ENCODE measurements around the gene SKIC2. TPM values are rescaled to one million over a fixed set of nuclear protein-coding genes. Genes with fewer than 3 reads are reported as not detected.

SKIC2 gene
- total and polyA plus RNA-seq, 2 of the 8 experiments (the other 6 are each of a cell fraction or from before 2014, with no cell fraction given) = 42.1 to 59.7 TPM

DNA sequence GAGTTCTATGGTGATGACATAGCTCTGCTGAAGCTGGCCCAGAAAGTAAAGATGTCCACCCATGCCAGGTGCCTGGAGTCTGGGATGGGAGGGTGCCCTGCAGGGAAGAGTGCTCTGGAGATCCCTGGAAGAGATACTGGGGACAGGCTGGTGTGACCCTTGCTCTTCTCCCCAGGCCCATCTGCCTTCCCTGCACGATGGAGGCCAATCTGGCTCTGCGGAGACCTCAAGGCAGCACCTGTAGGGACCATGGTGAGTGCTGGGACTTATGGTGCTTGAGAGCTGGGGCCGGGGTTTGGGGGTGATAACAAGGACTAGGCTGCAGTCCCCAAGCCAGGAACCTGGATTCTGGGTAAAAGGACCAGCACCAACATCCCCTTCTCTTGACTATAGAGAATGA, 15.2 kb upstream of the SKIC2 start:
- Histone ChIP-seq H3K27ac (ENCODE audit: low read depth, low read length) (no peak overlapping the region), H3K36me3 (ENCODE audit: control insufficient read depth in 2 of 4, insufficient read depth in 4 of 4, low read length in 3 of 4) (no peaks in the 10 kb centered on the region), H3K79me1 (ENCODE audit: low read depth, low read length) (no peaks in the 10 kb centered on the region), H3K14ac (ENCODE audit: insufficient read length) (no peak overlapping the region), H3K27me3 (replicated peaks in 1 of 4; ENCODE audit: control insufficient read depth in 3 of 4, extremely low read depth in 1 of 4, insufficient read depth in 3 of 4, low read length in 3 of 4) (peaks cover 0 to 11% (median 2%) of the 10 kb centered on the region in 4 experiments; a peak in 3 of 7 replicates), H4K8ac (ENCODE audit: extremely low read depth, insufficient read depth, low read length) (no peak overlapping the region), H3K4ac (replicated peaks; ENCODE audit: insufficient read length, low read depth, low read length) (no peak overlapping the region), H2AFZ (ENCODE audit: low read length) (no peak overlapping the region), H3K18ac (ENCODE audit: extremely low read depth, low read length) (no peak overlapping the region), H4K20me1 (replicated peaks in 1 of 2; ENCODE audit: control insufficient read depth in 1 of 2, insufficient read depth in 2 of 2, low read length in 2 of 2) (no peaks in the 10 kb centered on the region), H3K9ac (replicated peaks in 1 of 4; ENCODE audit: extremely low read depth in 1 of 4, low read depth in 3 of 4, low read length in 3 of 4) (no peak overlapping the region), H3K4me2 (ENCODE audit: insufficient read depth in 1 of 2, low read depth in 2 of 2, low read length in 2 of 2) (no peak overlapping the region), H3K56ac (replicated peaks; ENCODE audit: insufficient read length, low read depth, low read length) (no peak overlapping the region), H2BK120ac (replicated peaks; ENCODE audit: low read depth, low read length) (no peak overlapping the region), H2BK20ac (ENCODE audit: low read length) (no peak overlapping the region), H3K23ac (ENCODE audit: insufficient read length) (no peak overlapping the region), H3K23me2 (ENCODE audit: low read depth, low read length) (no peaks in the 10 kb centered on the region), H4K5ac (ENCODE audit: insufficient read length, low read depth, low read length) (no peak overlapping the region), H4K91ac (replicated peaks; ENCODE audit: insufficient read length, low read length) (no peak overlapping the region), H3K79me2 (ENCODE audit: control insufficient read depth in 1 of 2, insufficient read depth in 2 of 2, low read length in 2 of 2) (no peaks in the 10 kb centered on the region), H2BK5ac (ENCODE audit: low read depth, low read length) (no peak overlapping the region), H3K4me1 (replicated peaks in 1 of 4; ENCODE audit: control insufficient read depth in 3 of 4, insufficient read depth in 4 of 4, low read length in 3 of 4) (peaks cover 0 to 2% (median 0%) of the 10 kb centered on the region in 4 experiments; a peak in 1 of 7 replicates), H2BK12ac (ENCODE audit: low read depth, low read length) (no peak overlapping the region), H2AK5ac (ENCODE audit: low read depth, low read length) (no peak overlapping the region), H3K4me3 (ENCODE audit: extremely low read depth in 1 of 4, insufficient read depth in 2 of 4, low read depth in 3 of 4, low read length in 4 of 4) (no peak overlapping the region), H2BK15ac (ENCODE audit: low read length) (no peak overlapping the region), H3K9me3 (ENCODE audit: insufficient read depth in 2 of 2, low read depth in 1 of 2, low read length in 1 of 2) (no peaks in the 10 kb centered on the region)
- WGBS, 2 experiments (ENCODE audit: extremely low coverage in 1 of 2, insufficient coverage in 1 of 2, insufficient read length in 1 of 2, insufficient replicate concordance in 2 of 2, low coverage in 1 of 2, low lambda C conversion rate in 2 of 2, missing lambda C conversion rate in 1 of 2) = 85% methylated on average over 3 of the region's 3 CpGs; no CpG with 5 or more reads in 1 of the 2 experiments
- DNase-seq (ENCODE audit: low read depth in 1 of 2, low spot score in 2 of 2) = no peak
- ChIA-PET POLR2A (ENCODE audit: partially characterized antibody) (interaction anchor here (3.4 to 6.9 kb wide), 2 partner anchors 7 to 28 kb away, joined by 16 to 47 read pairs; partner anchors contain the start of gene DXO), CTCF (ENCODE audit: partially characterized antibody) (interaction anchor here (0.8 to 7.8 kb wide), 4 partner anchors 9 to 30 kb away, joined by 4 to 53 read pairs (median 11); no protein-coding TSS in a partner anchor)
- FAIRE-seq = no peak
- no peak for TF ChIP-seq TEAD4 (IDR thresholded peaks at IDR 0.05; ENCODE audit: low read depth, low read length)
- TF ChIP-seq RFX5 (IDR thresholded peaks at IDR 0.05; ENCODE audit: borderline replicate concordance, low read depth, low read length) = no peak
- no peak for TF ChIP-seq CTBP2 (IDR thresholded peaks at IDR 0.05; ENCODE audit: borderline replicate concordance, insufficient read depth, insufficient read length, low read length)
- TF ChIP-seq SIRT6 (IDR thresholded peaks at IDR 0.05; ENCODE audit: low read length) = no peak
- TF ChIP-seq, protein P1, sequence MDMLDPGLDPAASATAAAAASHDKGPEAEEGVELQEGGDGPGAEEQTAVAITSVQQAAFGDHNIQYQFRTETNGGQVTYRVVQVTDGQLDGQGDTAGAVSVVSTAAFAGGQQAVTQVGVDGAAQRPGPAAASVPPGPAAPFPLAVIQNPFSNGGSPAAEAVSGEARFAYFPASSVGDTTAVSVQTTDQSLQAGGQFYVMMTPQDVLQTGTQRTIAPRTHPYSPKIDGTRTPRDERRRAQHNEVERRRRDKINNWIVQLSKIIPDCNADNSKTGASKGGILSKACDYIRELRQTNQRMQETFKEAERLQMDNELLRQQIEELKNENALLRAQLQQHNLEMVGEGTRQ (IDR thresholded peaks at IDR 0.05; ENCODE audit: low read length) = no peak
- no peak for TF ChIP-seq CHD1 (IDR thresholded peaks at IDR 0.05; ENCODE audit: low read depth, low read length)
- TF ChIP-seq EZH2 (IDR thresholded peaks at IDR 0.05; ENCODE audit: low read depth, low read length, severe bottlenecking) = no peak
- no peak for TF ChIP-seq KDM5A (IDR thresholded peaks at IDR 0.05; ENCODE audit: low read length)
- TF ChIP-seq NRF1 (IDR thresholded peaks at IDR 0.05; ENCODE audit: low read depth, low read length) = no peak
- TF ChIP-seq, protein P2, sequence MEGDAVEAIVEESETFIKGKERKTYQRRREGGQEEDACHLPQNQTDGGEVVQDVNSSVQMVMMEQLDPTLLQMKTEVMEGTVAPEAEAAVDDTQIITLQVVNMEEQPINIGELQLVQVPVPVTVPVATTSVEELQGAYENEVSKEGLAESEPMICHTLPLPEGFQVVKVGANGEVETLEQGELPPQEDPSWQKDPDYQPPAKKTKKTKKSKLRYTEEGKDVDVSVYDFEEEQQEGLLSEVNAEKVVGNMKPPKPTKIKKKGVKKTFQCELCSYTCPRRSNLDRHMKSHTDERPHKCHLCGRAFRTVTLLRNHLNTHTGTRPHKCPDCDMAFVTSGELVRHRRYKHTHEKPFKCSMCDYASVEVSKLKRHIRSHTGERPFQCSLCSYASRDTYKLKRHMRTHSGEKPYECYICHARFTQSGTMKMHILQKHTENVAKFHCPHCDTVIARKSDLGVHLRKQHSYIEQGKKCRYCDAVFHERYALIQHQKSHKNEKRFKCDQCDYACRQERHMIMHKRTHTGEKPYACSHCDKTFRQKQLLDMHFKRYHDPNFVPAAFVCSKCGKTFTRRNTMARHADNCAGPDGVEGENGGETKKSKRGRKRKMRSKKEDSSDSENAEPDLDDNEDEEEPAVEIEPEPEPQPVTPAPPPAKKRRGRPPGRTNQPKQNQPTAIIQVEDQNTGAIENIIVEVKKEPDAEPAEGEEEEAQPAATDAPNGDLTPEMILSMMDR (IDR thresholded peaks at IDR 0.05; ENCODE audit: control extremely low read depth in 1 of 3, insufficient read depth in 1 of 3, low read depth in 1 of 3, low read length in 3 of 3) = no peak
